Large intestine (tissue), 12 donors: ENCODE results near the gene TMIE. TPM values are rescaled to one million over a fixed set of nuclear protein-coding genes. Genes with fewer than 3 reads are reported as not detected.

ENCODE experiments used
- DNase-seq, 2 donors: peaks; one replicate each; pipeline versions ENCODE4 v3.0.0 to v3.0.0-alpha.2; 2013
- H3K27ac ChIP-seq: one replicate; pipeline ENCODE4 v1.5.1; 2013; ENCODE audit warnings: low read length
- H3K27me3 ChIP-seq: 2 replicates; pipeline ENCODE4 v1.6.1; 2013; ENCODE audit warnings: low read length; ENCODE audit not compliant: control insufficient read depth, insufficient read depth
- H3K36me3 ChIP-seq: 2 replicates; pipeline ENCODE4 v1.6.1; 2013; ENCODE audit warnings: low read length; ENCODE audit not compliant: control insufficient read depth, insufficient read depth
- H3K4me1 ChIP-seq: one replicate; pipeline ENCODE4 v1.6.1; 2013; ENCODE audit warnings: low read length; ENCODE audit not compliant: control insufficient read depth, insufficient read depth
- H3K4me3 ChIP-seq: one replicate; pipeline ENCODE4 v1.5.1; 2013; ENCODE audit warnings: low read length
- H3K9me3 ChIP-seq: one replicate; pipeline ENCODE4 v1.6.1; 2013; ENCODE audit warnings: mild to moderate bottlenecking, low read depth, low read length, moderate library complexity; ENCODE audit not compliant: control insufficient read depth
- WGBS: methylation state at CpG from one replicate; pipeline ENCODE4 v1.1.5; 2013; ENCODE audit warnings: low lambda C conversion rate; ENCODE audit not compliant: insufficient coverage; 5-methylcytosine and 5-hydroxymethylcytosine counted together
- long read RNA-seq, 11 donors: transcript quantifications; one replicate each; lab custom pipeline, GENCODE V29; 2026
- polyA plus RNA-seq: library from polyadenylated mRNA; unstranded; fragments of 120-200 nt; gene quantifications from one replicate; pipeline ENCODE4 v1.2.1, GENCODE V29; 2013

Gene TMIE, protein sequence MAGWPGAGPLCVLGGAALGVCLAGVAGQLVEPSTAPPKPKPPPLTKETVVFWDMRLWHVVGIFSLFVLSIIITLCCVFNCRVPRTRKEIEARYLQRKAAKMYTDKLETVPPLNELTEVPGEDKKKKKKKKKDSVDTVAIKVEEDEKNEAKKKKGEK
- polyA plus RNA-seq, result 0.78 TPM
- long read RNA-seq, donor 1, result 0 reads
- long read RNA-seq, donor 2, result 0 reads
- long read RNA-seq, donor 3, result 0 reads
- long read RNA-seq, donor 4, result 0 reads
- long read RNA-seq, donor 5, result 0 reads
- long read RNA-seq, donor 6, result 0 reads
- long read RNA-seq, donor 7, result 0 reads
- long read RNA-seq, donor 8, partial matches to known transcripts, result 0 of 1 reads
- long read RNA-seq, donor 8, other reads (novel, unspliced or antisense), result 0 of 1 reads
- long read RNA-seq, donor 9, result 0 reads
- long read RNA-seq, donor 10, result 0 reads
- long read RNA-seq, donor 11, partial matches to known transcripts, result 0 of 1 reads
- long read RNA-seq, donor 11, other reads (novel, unspliced or antisense), result 0 of 1 reads

DNA sequence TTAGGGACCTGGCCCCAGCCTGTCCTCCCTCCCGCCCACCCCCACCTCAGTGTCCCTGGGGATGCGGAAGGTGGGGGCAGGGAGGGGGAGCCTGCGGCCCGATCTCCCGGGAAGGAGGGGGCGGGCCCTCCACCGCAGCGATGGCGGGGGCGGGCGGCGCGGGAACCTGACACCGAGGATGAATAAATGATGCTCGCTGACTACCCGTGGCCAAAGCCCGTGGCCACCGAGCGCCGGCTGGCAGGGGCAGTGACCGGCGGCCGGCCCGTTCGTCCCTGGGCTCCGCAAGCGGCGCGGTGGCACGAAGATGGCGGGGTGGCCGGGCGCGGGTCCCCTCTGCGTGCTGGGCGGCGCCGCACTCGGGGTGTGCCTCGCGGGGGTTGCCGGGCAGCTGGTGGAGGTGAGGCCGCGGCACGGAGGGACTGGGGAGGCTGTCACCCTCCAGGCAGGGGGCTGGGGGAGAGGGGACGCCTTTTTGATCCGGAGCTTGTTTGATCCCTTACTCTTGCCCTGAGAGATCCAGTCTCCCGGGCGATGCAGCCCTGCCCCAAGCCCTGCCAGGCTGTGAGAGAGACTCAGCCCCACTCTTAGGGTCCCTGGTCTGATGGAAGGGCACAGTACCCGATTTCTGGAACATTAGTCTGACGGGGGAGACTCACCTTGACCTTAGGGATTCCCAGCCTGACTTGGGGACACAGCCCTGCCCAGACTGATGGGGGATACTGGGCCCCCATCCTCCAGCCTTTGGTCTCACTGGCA lies at the start of gene TMIE:
TSS of gene TMIE (plus strand) at position 212 of the 759 bp plus-strand sequence. CDS start at position 308, 96 bp downstream.
- peaks cover 8% of the 10 kb centered on the region for H3K4me1 ChIP-seq
- WGBS, result no CpG with 5 or more reads among the region's 51 CpGs
- no peaks in the 10 kb centered on the region for H3K9me3 ChIP-seq
- peaks cover 23% of the 10 kb centered on the region for H3K27me3 ChIP-seq
- H3K27ac ChIP-seq, result no peak within 1 kb of the TSS
- DNase-seq, result no peak
- H3K4me3 ChIP-seq, result no peak within 1 kb of the TSS
- H3K36me3 ChIP-seq, result no peaks in the 10 kb centered on the region

DNA sequence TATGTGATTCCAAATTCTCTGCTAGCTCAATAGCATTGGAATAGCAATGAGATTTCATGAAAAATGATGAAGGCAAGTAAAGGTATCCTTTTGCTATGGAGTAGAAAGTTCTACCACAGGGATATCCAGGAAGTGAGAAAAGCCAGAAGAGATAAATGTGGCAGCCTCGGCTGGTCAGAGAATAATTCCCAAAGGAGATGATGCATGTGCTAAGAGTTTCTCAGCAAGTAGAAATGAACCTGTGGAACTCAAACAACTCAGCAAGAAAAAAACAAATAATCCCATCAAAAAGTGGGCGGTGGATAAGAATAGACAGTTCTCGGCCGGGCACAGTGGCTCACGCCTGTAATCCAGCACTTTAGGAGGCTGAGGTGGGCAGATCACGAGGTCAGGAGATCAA lies 45.9 kb upstream of the TMIE start:
- no peaks in the 10 kb centered on the region for H3K27me3 ChIP-seq
- H3K36me3 ChIP-seq, result no peaks in the 10 kb centered on the region
- no peak for DNase-seq
- no peak overlapping the region for H3K4me3 ChIP-seq
- no peaks in the 10 kb centered on the region for H3K4me1 ChIP-seq
- no CpG with 5 or more reads among the region's 6 CpGs for WGBS
- no peaks in the 10 kb centered on the region for H3K9me3 ChIP-seq
- H3K27ac ChIP-seq, result no peak overlapping the region

DNA sequence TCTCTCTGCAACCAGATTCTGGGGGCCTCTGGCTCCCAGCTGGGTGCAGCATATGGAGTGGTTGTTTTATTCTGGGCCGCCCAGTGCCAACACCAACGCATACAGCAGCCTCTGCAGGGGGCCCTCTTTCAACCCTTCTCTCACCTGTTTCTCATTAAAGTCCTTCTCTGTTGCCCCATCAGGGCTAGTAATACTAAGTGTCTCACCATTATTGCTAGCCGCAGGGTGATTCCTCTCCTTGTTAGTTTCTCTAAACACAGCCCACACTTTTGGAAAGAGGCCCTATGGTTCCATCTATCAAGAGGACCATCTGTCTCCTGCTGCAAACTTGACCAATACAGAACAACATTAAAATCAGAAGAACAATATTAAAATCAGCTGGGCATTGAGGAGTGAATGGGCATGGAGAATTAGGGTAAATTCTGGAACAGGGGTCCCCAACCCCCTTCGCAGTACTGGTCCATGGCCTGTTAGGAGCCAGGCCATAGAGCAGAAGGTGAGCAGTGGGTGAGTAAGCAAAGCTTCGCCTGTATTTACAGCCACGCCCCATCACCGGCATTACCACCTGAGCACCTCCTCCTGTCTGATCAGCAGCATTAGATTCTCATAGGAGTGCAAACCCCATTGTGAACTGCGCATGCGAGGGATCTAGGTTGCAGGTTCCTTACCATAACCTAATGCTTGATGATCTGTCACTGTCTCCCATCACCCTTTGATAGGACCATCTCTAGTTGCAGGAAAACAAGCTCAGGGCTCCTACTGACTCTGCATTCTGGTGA lies 44.2 kb upstream of the TMIE start:
- H3K9me3 ChIP-seq, result no peaks in the 10 kb centered on the region
- H3K4me3 ChIP-seq, result no peak overlapping the region
- no peak for DNase-seq
- H3K4me1 ChIP-seq, result no peaks in the 10 kb centered on the region
- no peaks in the 10 kb centered on the region for H3K27me3 ChIP-seq
- H3K27ac ChIP-seq, result no peak overlapping the region
- WGBS, result no CpG with 5 or more reads among the region's 9 CpGs
- no peaks in the 10 kb centered on the region for H3K36me3 ChIP-seq

DNA sequence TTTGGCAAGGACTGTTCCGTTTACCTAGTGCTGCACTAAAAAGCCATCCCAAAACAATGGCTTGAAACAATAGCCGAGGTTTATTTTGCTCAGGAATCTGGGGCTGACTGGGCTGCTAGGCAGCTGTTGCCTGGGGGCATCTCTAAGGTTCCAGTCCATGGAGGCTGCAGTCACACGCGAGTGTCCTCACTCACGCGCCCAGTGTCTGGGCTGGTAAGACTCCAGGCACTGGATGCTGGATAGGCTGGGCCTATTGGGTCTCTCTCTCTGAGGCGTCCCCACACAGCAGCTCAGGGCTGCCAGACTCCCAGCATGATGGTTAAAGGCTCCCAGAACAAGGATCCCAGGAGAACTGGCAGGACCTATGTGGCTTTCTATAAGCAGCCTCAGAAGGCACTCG lies 41.9 kb upstream of the TMIE start:
- no peaks in the 10 kb centered on the region for H3K36me3 ChIP-seq
- DNase-seq, result no peak
- H3K27ac ChIP-seq, result no peak overlapping the region
- no peak overlapping the region for H3K4me3 ChIP-seq
- no peaks in the 10 kb centered on the region for H3K27me3 ChIP-seq
- no peaks in the 10 kb centered on the region for H3K9me3 ChIP-seq
- peaks cover 7% of the 10 kb centered on the region for H3K4me1 ChIP-seq
- 67% methylated on average over 1 of the region's 8 CpGs for WGBS

DNA sequence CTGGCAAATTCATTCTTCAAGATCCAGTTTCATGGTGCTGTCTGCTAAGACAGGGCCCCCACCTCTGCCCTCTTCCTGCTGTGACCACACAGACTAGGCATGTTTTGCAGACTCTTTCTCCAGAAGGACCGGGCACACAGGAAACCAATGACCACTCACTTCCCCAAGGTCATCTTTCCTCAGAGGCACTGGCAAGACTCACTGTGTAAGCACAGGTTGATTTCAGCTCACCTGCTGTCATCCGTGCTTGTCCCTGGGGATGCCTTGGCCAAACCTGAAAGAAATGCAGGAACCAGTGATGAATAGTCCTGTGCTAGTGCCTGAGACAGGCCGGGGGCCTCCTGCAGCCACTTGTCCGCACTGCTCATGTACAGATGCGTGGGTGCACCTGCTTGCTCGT lies 41.2 kb upstream of the TMIE start:
- Histone ChIP-seq H3K9me3 (no peaks in the 10 kb centered on the region), H3K27me3 (no peaks in the 10 kb centered on the region), H3K4me1 (peaks cover 9% of the 10 kb centered on the region), H3K27ac (no peak overlapping the region), H3K4me3 (no peak overlapping the region), H3K36me3 (no peaks in the 10 kb centered on the region)
- DNase-seq, result no peak
- no CpG with 5 or more reads among the region's 6 CpGs for WGBS

DNA sequence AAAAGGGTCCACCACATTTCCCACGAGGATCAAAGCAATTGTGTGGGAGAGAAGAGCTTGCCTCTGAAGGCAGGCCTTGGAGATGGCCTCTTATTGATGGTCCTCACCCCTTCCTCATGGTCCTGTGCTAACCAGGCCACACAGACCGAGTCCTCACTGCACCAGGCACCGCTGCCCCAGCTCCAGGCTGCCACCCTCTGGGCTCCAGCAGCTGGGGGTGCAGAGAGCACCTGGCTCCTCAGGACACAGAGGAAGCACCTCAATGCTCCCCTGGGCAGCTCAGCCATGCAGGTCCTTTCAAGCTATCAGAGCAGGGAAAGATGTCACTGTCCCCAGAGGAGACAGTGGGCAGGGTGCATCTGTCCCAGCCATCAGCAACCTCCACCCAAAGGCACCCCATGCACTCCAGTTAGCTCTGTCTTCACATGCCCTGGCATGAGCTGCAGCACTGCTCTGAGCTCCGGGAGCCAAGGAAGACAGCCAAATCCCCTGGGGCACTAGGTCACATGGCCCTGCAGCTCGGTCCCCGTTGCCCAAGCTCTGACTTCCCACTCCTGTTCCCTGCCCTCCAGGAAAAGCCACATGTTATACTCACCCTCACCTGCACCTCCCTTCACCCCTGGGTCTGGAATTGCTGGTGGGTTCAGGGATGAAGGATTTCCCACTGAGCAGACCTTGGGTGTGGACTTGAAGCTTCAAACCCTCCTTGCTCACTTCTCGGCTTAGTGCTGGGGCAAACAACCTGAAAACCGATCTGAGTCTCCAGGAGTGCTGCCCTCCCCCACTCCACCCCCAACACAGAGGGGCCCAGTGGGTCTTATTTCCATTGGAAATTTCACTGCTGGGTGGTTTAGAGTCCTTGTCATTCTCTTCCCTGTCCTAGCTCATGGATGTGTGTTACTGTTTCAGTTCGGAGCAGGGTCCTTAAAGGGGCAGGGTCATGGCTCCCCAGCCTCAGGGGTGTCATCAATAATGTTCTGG lies 40.4 kb upstream of the TMIE start:
- no peaks in the 10 kb centered on the region for H3K9me3 ChIP-seq
- no peak overlapping the region for H3K27ac ChIP-seq
- no peak overlapping the region for H3K4me3 ChIP-seq
- WGBS, result no CpG with 5 or more reads among the region's 9 CpGs
- no peak for DNase-seq
- H3K36me3 ChIP-seq, result no peaks in the 10 kb centered on the region
- no peaks in the 10 kb centered on the region for H3K27me3 ChIP-seq
- H3K4me1 ChIP-seq, result peaks cover 14% of the 10 kb centered on the region

DNA sequence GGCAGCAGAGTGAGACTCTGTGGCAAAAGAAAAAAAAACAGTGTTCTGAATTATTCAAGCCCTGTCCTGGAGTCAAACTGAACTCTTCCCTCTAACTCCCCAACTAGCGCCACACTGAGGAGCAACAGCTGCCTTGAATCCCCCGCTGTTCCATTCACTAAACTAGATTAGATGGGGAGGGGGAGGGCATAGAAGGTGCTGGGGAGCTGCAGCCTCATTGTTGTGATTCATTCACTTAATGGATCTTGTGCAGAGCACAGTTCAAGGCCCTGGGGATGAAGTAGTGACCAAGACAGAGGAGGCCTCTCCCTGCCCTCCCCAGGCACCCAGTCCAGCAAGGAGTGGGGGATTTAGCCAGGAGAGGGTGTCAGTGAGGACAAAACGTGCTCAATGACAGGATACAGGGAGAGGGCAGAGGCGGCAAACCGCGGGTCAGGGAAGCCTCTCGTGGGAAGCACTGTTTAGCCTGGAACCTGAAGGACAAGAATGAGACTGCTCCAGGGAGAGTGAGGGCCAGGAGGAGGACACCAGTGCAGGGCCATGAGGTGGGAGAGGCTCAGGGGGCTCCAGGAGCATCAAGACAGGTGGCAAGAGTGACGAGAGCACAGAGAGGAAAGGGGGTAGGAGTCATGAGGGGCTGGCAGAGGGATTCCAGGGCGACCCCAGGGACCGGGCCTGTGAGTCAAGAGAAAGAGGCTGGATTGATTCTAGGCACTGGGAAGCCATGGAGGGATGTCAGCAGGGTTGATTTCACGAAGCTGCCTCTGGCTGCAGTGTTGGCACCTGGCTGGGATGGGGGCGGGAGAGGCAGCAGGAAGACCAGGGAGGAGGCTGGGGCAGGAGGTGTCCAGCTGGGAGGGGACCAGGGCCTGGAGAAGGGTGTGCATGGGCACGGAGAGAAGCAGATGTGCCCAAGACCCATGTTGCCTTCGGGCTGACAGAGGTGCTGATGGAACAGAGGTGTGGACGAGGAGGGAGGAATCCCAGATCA lies 39.1 kb upstream of the TMIE start:
- Histone ChIP-seq H3K27ac (no peak overlapping the region), H3K27me3 (no peaks in the 10 kb centered on the region), H3K36me3 (no peaks in the 10 kb centered on the region), H3K9me3 (no peaks in the 10 kb centered on the region), H3K4me1 (peaks cover 26% of the 10 kb centered on the region), H3K4me3 (no peak overlapping the region)
- WGBS, result 80% methylated on average over 1 of the region's 15 CpGs
- DNase-seq, result no peak

DNA sequence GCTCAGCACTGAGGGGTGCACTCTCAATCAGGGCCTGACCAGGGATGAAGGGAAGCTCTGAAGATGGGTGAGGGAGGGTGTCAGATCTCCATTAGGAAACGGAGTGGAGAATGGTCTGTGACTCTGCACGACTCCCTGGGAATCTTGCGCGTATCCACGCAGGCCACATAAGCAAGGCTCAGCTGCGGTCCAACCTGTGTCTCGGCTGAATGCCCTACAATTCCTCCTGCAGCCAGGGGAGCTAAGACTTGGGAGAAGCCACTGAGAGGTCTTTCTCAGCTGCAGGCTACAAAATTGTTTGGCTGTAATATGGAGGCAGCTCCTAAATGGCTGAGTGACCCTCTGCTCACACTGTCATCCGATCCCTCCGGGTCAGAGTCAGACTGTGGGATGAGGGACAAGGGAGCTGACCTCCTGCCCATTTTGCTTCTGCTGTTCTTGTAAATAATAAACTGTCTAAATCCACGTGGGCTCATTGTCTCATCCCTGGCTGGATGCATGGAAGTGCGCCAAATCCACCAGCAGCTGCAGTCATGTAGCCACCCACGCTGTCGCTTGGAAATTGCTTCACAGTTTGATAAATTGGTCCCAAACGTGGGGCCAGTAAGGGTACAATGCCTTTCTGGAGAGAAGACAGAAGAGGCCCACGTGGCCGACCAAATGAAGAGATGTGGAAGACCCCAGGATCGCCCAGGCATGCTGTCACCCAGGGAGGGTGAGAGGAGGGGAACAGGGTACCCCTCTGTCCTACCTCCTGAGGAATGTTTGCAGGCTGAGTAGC lies 38.2 kb upstream of the TMIE start:
- Histone ChIP-seq H3K36me3 (no peaks in the 10 kb centered on the region), H3K4me3 (no peak overlapping the region), H3K4me1 (peaks cover 26% of the 10 kb centered on the region), H3K9me3 (no peaks in the 10 kb centered on the region), H3K27ac (no peak overlapping the region), H3K27me3 (no peaks in the 10 kb centered on the region)
- no peak for DNase-seq
- 53% methylated on average over 3 of the region's 17 CpGs for WGBS
